ENCODE measurements around the gene IMP4.

Gene IMP4

DNA sequence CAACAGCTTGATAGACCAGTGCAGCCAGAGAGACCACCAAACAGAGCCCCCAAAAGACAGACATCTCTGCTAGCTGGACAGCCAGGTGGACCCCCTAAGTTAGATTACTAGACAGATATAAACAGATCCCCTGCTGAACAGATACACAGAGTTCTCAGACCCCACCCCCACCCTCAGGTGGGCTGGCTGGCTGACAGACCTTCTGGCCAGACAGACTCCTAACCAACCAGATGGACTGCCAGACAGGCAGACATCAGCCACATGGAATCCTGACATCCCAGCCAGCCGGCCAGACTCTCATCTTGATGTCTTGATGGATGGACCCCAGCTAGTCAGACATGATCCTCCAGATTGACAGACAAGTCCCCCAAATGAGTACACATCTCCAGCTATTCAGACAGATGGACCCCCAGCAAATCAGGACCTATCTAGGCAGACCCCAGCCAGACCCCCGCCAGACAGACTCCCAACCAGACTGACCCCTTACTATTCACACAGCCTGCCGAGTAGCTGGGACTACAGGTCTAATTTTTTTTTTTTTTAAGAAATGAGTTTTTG, 31.2 kb downstream of the IMP4 start:
- no peak for DNase-seq (ENCODE audit: extremely low read depth, low read depth)
- no peak for TF ChIP-seq CTCF (IDR thresholded peaks at IDR 0.05; ENCODE audit: low read depth, low read length)

GRCh38 chr2:130374587-130375290, 32.0 kb downstream of the IMP4 start:
- no peak for TF ChIP-seq CTCF (IDR thresholded peaks at IDR 0.05; ENCODE audit: low read depth, low read length)
- DNase-seq (ENCODE audit: extremely low read depth, low read depth), result no peak

DNA sequence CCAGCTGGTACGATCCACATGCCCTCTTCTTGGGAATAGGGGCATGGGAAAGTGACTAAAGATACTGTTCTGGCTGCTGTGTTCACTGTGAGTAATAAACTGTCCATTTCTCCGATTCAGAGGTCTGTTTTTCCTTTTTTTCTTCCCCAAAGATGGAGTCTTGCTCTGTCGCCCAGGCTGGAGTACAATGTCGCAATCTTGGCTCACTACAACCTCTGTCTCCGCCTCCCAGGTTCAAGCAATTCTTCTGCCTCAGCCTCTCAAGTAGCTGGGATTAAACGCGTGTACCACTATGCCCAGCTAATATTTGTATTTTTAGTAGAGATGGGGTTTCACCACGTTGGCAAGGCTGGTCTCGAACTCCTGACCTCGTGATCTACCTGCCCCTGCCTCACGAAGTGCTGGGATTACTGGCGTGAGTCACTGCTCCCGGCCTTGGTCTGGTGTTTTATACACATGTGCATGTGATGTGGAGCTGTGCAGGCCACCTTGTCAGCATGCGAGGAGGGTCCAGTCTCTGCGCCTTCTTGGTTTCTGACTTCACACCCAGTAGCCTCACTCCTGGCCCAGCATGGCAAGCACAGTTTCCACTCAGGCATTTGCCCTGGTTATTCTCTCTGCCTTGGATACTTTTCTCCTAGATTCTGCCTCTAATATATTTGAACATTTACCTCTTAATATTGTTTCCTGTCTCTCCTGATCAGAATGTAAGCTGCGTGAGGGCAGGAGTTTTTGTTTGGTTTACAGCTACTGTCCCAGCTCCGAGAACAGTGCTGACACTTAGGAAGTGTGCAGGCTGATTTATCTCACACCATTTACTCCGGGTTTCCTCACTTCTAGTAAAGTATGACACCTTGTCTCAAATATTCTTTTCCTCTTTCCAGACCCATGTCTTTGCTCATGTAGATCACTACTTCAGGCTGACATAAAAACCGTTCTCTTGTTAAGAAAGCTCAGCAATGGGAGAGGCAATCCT, 32.9 kb downstream of the IMP4 start:
- TF ChIP-seq CTCF (IDR thresholded peaks at IDR 0.05; ENCODE audit: low read depth, low read length), result no peak
- no peak for DNase-seq (ENCODE audit: extremely low read depth, low read depth)

GRCh38 chr2:130376433-130377293, 34.0 kb downstream of the IMP4 start:
- DNase-seq (ENCODE audit: extremely low read depth, low read depth), result no peak
- peak; percentile 15 for TF ChIP-seq CTCF (IDR thresholded peaks at IDR 0.05; ENCODE audit: low read depth, low read length)

DNA sequence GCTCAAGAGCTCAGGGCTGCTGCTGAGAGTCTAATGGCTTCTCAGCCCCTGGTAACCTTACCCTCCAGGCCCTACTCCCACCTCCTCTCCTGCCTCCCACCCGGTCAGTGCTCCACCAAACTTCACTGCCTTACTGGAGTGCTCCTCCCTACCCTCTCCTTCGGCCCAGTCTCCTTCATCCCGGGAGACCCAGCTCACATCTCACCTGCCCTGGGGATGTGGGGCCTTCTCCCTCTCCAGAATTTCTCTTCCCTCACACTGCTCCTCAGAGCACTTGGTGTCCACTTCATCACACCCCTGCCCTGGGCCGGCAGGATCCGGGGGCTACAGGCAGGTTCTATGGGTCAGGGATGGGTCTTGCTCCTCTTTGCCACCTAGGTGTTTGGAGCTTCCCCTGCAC, 34.8 kb downstream of the IMP4 start:
- no peak for TF ChIP-seq CTCF (IDR thresholded peaks at IDR 0.05; ENCODE audit: low read depth, low read length)
- DNase-seq (ENCODE audit: extremely low read depth, low read depth), result no peak

- DNase-seq (ENCODE audit: extremely low read depth, low read depth), result no peak
- TF ChIP-seq CTCF (IDR thresholded peaks at IDR 0.05; ENCODE audit: low read depth, low read length), result no peak
Measured at GRCh38 chr2:130378206-130378897, 35.7 kb downstream of the IMP4 start.

Measured in AG09319 (cell line).